NCI-H128 (cell line): ENCODE data around the gene TBCD.

Source experiments
- DNase-seq: peaks from one replicate; lab custom pipeline; 2025; ENCODE audit not compliant: unreplicated experiment; lab: John Stamatoyannopoulos, UW

The TBCD gene

DNA sequence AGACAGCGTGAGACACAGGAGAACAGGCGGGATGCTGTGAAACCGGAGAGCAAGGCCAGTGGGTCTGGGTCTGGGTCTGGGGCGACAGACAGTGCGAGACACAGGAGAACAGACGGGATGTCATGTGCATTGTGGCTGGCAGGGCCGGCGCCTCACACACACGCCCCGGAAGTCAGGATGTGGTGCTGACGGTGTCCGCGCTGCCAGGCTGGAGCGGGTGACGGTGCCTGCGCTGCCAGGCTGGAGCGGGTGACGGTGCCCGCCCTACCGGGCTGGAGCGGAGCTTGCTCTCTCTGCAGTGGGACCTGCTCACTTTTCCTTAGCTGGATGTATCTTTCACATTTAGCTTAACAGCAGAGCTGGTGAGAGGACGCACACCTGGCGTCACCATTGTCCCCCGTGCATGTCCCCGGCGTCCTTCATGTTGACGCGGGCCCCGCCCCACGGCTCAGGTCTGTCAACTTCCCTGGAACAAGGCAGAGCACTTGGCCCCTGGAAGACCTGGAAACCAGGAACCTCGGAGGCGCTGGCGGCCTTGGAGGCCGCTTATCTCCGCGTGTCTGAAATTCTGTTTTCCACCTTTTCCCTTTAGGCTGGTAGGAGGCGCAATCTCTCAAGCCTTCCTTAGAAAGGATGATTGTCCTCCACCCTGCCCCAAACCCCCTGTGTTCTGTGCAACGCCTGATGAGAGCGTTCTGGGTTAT, 131.0 kb downstream of the TBCD start:
- DNase-seq = no peak

DNA sequence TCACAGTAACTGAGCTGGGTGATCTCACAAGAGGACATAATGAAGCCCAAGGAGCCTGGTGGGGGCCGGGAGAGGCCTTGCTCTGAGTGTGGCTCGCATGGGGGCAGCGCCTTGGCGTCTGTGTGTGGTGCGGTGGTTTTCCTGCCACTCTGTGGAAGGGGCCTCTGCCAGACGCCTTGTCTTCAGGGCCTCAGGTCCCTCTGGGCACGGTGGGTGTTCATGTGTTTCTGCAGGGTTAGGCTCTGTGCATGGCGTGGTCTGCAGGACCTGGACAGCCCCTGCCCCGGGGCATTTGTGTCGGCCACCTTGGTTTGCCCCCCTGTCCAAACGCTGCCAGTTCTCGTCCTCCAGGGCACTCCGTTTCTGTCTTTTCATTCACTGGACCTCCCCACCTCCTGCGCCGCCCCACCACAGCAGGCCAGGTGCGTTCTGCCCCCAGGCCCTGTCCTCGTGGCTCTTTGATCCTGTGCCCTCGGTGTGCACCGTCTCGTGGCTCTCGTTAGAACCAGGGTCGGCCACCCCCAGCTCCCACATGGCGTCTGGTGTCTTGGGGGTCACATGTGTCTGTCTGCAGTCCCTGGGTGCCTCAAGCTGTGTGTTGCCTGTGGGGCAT, 131.7 kb downstream of the TBCD start:
- DNase-seq = no peak

- DNase-seq = no peak
Measured at GRCh38 chr17:82884341-82884969, 132.6 kb downstream of the TBCD start.

DNA sequence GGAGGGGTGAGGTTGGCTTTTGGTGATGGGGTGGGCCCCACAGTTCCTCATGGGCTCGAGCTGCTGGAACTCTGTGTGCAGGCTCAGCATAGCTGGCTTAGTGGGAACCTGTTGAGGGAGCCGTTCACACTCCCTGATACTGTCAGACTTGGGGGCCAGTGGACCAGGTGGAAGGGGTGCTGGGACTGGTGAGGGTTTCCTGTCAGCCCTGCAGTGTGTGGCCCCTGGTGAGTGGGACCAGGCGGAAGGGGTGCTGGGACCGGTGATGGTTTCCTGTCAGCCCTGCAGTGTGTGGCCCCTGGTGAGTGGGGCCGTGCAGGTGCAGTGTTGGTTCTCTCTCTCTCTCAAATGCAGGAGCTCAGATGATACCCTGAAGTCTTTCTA, 133.1 kb downstream of the TBCD start:
- DNase-seq = no peak

DNA sequence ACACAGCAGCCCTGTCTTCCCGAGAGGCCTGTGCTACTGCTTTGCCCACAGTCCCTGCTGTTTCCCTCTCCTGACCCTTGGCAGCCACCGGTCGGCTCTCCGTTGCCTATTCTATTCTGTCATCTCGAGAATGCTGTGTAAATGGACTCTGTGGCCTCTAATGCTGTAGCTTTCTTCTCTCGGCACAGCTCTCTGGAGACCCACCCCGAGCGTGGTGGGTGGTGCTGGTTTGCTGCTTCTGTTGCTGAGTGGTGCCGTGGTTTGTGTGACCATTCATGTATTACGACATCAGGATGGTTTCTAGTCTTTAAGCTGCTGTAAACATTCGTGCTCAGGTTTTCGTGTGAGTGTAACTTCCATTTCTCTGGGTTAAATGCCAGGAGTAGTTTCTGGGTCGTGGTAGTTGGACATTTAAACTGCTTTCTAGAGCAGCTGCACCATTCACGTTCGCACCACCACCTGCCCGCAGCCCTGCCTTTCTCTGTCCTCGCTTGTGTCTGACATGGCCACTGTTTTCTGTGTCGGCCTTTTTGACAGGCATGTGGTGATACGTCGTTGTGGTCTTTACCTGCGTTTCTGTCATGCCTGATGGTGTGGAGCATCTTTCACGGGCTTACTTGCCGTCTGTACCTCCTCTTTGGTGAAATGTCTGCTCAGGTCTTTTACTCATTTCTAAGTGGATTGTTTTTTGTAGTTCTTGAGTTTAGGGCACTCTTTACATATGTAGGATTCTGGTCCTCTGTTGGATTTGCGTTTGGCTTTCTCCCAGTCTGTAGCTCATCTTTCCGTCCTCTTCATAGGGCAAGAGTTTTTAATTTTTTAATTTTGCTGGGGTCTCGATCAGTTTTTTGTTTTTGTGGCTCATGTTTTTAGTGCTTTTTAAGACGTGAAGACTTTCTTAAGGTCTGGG, 135.6 kb downstream of the TBCD start:
- no peak for DNase-seq

- no peak for DNase-seq
Measured at GRCh38 chr17:82888583-82889495, 137.0 kb downstream of the TBCD start.

GRCh38 chr17:82889496-82890338, 137.9 kb downstream of the TBCD start:
- DNase-seq = no peak

DNA sequence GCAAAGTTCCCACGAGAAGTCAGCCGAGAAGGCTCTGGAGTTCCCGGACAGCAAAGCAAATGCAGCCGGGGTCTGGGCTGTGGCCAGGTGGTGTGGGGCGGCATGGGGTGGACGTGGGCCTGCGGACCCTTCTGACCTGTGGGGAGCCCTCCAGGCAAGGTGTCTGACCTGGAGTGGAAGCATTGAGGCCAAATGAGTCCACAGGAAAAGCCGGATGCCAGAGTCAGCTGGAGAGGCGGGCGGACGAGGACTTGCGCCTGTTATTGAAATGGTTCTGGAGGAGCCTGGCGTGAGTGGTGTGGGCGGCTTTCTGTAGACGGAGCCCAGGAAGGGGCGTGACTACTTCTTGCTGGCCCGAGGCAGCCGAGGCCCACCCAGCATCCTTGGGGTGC, 138.5 kb downstream of the TBCD start:
- DNase-seq = no peak

DNA sequence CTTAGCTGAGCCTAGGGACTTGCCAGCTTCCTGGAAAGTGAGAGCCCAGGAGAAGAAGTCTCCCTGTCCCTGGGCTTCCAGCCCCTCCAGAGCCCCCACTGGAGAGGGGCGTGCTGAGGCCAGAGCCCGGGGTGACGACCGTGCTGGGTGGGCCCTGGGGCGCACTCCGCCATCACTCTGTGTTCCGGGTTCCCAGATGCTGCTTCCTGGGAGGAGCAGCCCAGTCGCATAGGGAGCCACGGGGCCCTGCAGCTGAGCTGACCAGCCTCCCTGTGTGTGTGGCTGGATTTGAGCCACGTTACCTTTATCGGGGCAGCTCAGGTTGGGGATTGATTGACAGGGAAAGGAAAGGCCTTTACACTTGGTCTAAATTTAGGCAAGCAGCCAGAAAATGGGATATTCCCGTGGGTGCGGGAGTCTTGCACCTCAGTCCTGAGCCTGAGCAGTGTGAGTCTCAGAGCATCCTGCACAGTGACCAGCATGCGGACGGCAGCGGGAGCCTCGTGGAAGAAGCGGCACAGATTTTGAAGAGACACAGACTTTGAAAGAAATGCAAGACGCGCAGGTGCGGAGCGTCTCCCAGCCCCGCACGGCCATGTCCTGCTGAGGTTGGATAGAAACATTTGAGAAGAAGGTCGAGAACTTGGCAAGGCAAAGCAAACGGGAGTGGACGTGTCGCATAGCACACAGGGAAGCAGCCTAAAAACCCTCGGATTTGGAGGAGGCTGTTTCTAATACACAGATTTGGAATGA, 139.2 kb downstream of the TBCD start:
- no peak for DNase-seq

DNA sequence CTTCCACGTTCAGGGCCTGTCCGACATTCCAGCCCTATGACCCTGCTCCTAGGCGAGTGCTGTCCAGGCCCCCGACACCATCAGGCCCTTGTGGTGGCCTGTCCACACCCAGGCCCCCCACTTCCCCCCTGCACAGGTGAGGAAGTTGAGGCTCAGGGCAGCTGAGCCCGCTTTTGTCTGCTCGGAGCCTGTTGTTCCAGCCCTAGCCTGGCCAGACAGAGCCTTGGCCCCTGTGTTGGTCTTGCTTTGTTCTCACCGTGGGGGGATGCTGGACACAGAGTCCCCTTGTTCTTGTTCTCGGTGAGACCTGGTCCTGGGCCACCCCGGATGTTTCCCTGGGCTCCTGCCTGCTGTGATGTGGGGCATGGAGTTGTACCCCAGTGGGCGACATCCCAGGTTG, 140.0 kb downstream of the TBCD start:
- DNase-seq = no peak

DNA sequence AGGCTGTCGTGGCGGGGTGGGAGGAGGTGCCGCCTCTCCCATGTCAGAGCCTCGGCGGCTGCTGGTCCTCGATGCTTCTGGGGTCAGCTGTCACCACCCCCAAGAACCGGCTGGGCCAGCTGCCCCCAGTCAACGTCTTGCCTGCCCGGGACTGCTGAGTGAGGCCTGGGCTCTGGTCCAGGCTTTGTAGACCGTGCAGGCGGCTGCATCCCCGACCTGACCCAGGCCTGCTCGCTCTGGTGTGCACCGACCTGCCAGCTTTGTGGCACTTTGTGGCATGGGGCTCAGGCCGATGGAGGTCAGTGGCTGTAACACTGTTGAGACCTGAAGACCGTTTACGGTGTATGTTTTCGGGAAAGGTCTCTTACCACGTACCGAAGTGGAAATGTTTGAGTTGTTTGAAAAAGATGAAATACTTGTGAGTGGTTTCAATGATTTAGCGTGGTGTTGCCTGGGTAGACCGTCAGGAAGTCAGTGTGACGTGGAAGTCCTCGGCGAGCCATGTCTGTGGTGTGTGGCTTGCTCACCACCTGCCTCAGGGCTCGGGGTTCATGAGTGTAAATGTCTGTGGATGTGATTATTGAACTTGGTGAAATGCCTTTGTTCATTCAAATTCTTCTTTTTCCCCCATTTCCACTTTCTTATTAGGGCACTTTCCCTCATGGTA, 141.2 kb downstream of the TBCD start:
- no peak for DNase-seq

DNA sequence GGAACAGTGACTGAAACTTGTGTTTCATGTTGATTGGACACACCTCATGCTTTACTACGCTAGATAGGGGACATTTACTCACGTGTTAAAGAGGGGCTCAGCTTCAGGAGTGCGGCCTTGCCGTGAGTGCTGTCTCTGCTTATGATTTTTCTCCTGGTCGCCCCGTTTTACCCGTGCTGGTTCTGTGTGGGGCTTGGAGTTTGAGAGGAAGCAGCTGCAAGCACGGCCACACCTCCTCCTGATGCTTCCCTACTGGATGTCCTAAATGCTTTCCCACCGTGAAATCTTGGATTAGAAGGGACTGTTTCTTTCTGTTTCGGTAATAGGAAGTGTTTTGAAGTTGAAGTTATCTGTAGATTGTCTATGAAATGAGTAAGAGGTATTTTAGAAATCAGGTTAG, 141.9 kb downstream of the TBCD start:
- no peak for DNase-seq

DNA sequence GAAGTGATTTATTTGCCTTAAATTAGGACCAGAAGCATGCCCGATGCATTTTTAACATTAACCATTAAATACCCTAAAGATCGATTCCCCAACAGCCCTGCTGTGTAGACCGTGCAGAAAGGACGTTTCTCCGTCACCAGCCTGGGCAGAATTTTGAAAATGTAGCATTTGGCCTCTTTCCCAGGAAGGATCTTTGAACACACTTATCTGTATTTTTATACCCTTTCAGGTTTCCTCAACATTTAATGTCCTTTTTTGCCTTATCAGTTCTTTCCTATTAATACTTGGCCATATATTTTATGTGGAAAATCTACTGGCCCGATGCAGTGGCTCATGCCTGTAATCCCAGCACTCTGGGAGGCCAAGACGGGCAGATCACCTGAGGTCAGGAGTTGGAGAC, 142.5 kb downstream of the TBCD start:
- no peak for DNase-seq

DNA sequence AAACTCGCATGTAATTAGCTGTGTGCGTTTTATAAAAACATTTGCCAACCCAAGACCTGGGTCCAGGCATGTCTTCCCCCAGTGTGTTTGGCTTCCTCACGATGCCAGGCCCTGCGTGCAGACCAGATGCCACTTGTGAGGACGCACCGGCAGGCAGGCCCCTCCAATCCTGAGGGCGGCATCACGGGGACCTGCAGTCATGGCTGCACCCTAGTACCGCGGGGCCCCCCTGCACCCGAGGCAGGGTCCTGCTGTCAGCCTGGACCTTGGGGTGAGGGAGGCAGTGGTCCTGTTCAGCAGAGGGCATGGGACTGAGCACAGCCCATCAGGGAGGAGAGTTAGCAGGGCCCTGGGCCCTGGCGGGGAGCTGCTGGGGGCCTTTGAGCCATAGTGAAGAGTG, 143.2 kb downstream of the TBCD start:
- no peak for DNase-seq

DNA sequence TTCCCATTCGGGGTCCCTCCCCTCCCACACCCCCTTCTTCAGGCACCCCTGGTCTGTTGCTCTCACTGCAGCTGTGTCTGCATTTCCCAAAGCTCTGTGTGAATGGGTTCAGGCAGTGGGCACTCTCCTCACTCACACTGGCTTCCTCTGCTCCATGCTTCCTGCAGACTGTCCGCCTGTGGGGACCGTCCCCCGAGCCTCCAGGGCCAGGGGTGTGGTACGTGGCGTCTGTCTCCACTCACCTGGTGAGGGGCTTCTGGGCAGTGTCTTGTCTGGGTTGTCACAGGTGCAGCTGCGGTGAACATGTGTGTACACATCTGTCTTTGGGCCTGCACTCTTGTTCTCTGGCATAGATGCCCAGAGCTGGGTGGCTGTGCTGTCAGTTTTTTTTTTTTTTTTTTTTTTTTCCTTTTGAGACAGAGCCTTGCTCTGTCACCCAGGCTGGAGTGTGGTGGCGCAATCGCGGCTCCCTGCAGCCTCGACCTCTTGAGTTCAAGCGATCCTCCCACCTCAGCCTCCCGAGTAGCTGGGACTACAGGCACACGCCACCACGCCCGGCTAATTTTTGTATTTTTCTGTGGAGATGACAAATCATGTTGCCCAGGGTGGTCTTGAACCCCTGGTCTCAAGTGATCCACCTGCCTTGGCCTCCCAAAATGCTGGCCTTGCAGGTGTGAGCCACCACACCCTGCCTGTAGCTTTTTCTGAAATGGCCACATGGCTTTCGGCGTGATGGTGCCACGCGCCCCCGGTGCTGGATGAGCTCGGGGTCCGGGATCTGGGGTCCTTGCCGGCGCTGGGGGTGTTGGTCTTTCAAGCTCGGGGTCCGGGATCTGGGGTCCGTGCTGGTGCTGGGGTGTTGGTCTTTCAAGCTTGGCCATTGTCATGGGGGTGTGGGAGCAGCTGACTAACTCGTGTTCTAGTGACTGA, 144.5 kb downstream of the TBCD start:
- DNase-seq = no peak

DNA sequence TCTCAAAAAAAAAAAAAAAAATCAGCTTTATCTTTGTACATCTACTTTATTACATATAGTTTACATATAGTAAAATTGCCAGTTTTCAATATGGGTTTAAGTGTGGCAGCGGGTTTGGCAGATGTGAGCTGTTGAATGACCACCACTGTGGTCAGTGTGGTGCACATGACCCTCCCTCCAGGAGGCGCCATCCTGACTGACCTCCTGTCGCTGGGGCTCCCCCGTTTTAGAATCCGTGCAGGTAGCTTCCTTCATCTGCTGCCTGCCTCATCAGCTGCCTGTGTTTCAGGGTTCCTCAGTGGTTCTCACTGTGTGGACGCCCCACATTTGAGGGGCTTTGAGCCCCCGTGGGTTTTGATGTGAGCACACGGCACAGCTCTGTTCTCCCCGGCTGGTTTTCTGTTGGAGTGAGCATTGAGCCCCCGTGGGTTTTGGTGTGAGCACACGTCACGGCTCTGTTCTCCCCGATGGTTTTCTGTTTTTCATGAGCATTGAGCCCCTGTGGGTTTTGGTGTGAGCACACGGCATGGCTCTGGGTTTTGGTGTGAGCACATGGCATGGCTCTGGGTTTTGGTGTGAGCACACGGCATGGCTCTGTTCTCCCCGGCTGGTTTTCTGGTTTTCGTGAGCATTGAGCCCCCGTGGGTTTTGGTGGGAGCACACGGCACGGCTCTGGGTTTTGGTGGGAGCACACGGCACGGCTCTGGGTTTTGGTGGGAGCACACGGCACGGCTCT, 145.8 kb downstream of the TBCD start:
- DNase-seq = no peak
